IMR-90 (cell line): ENCODE data around the gene S100A3. TPM values are rescaled to one million over a fixed set of nuclear protein-coding genes. Genes with fewer than 3 reads are reported as not detected.

Experiments used
- ATAC-seq: fragments of 200-7000 bp; cut with Tn5 transposase; 2 replicates; pipeline ENCODE4 v1.9.1; 2020; ENCODE audit warnings: low read depth, mild to moderate bottlenecking, moderate library complexity
- BruUV-seq: library from RNA; stranded (reverse); fragments of 400-500 nt; replicated peaks from 2 replicates; lab custom pipeline; 2021; lab: Mats Ljungman, UMichigan
- CTCF ChIA-PET: fragments of 300-600 bp; formaldehyde crosslinking; extraction: SDS; loops from one replicate; lab custom pipeline; 2021; ENCODE audit warnings: antibody characterized with exemption; lab: Yijun Ruan, JAX
- POLR2A ChIA-PET: fragments of 300-600 bp; sonication (Branson Sonifier 250); formaldehyde crosslinking; loops from one replicate; lab custom pipeline; 2022; ENCODE audit warnings: antibody characterized with exemption; ENCODE audit not compliant: unreplicated experiment; lab: Charles Lee
- DNase-seq: peaks from one replicate; pipeline ENCODE4 v3.0.0; 2013
- H2AFZ ChIP-seq: replicated peaks from 2 replicates; pipeline ENCODE3; 2013; ENCODE audit warnings: low read length, mild to moderate bottlenecking; ENCODE audit not compliant: poor library complexity
- H2AK5ac ChIP-seq: 2 replicates; pipeline ENCODE4 v1.6.1; 2013; ENCODE audit warnings: low read depth, low read length, inconsistent platforms
- H2AK9ac ChIP-seq: replicated peaks from 2 replicates; pipeline ENCODE3; 2013; ENCODE audit warnings: mild to moderate bottlenecking, low read depth, low read length, moderate library complexity; ENCODE audit not compliant: poor library complexity
- H2BK120ac ChIP-seq: 2 replicates; pipeline ENCODE4 v1.6.1; 2013; ENCODE audit warnings: low read depth, low read length, inconsistent platforms
- H2BK15ac ChIP-seq: 3 replicates; pipeline ENCODE4 v1.6.1; 2013; ENCODE audit warnings: low read depth, low read length, inconsistent platforms
- H2BK20ac ChIP-seq: 2 replicates; pipeline ENCODE4 v1.6.1; 2013; ENCODE audit warnings: low read depth, mild to moderate bottlenecking, inconsistent platforms, low read length, moderate library complexity
- H2BK5ac ChIP-seq: 2 replicates; pipeline ENCODE4 v1.6.1; 2013; ENCODE audit warnings: mild to moderate bottlenecking, low read depth, low read length, inconsistent platforms; ENCODE audit not compliant: poor library complexity, severe bottlenecking
- H3K14ac ChIP-seq: replicated peaks from 2 replicates; pipeline ENCODE4 v1.6.1; 2013; ENCODE audit warnings: low read depth, low read length, inconsistent platforms
- H3K18ac ChIP-seq: 2 replicates; pipeline ENCODE4 v1.6.1; 2013; ENCODE audit warnings: low read depth, low read length, control low read depth
- H3K23ac ChIP-seq: 2 replicates; pipeline ENCODE4 v1.6.1; 2013; ENCODE audit warnings: low read depth, low read length, inconsistent platforms
- H3K27ac ChIP-seq: 2 replicates; pipeline ENCODE4 v1.5.1; 2013; ENCODE audit warnings: mild to moderate bottlenecking, control low read depth, low read length; ENCODE audit not compliant: insufficient read depth
- H3K27me3 ChIP-seq: 2 replicates; pipeline ENCODE4 v1.6.1; 2013; ENCODE audit warnings: low read length; ENCODE audit not compliant: control insufficient read depth, insufficient read depth
- H3K36me3 ChIP-seq: 2 replicates; pipeline ENCODE4 v1.6.1; 2013; ENCODE audit warnings: low read length, mixed read lengths; ENCODE audit not compliant: control insufficient read depth, insufficient read depth
- H3K4ac ChIP-seq: 2 replicates; pipeline ENCODE4 v1.6.1; 2013; ENCODE audit warnings: low read depth, low read length, inconsistent platforms
- H3K4me1 ChIP-seq: 2 replicates; pipeline ENCODE4 v1.6.1; 2013; ENCODE audit warnings: low read length, mixed read lengths; ENCODE audit not compliant: control insufficient read depth, insufficient read depth
- H3K4me2 ChIP-seq: 2 replicates; pipeline ENCODE4 v1.6.1; 2013; ENCODE audit warnings: low read depth, mild to moderate bottlenecking, control low read depth, low read length, moderate library complexity
- H3K4me3 ChIP-seq: 2 replicates; pipeline ENCODE4 v1.5.1; 2013; ENCODE audit warnings: low read depth, mild to moderate bottlenecking, control low read depth, low read length, moderate library complexity; ENCODE audit not compliant: insufficient read depth
- H3K56ac ChIP-seq: 2 replicates; pipeline ENCODE4 v1.6.1; 2013; ENCODE audit warnings: low read length, inconsistent platforms; ENCODE audit not compliant: insufficient read depth; ENCODE audit errors: extremely low read depth
- H3K79me1 ChIP-seq, 2 experiments: 2 replicates each; pipeline ENCODE4 v1.6.1; 2013; ENCODE audit warnings: low read length in 2 of 2, inconsistent platforms in 1 of 2, low read depth in 1 of 2
- H3K9ac ChIP-seq: 2 replicates; pipeline ENCODE4 v1.6.1; 2013; ENCODE audit warnings: low read depth, low read length, control low read depth
- H3K9me1 ChIP-seq: 2 replicates; pipeline ENCODE4 v1.6.1; 2013; ENCODE audit warnings: low read length, inconsistent platforms; ENCODE audit not compliant: insufficient read depth
- H3K9me3 ChIP-seq: 2 replicates; pipeline ENCODE4 v1.6.1; 2013; ENCODE audit warnings: low read length; ENCODE audit not compliant: control insufficient read depth, insufficient read depth
- H4K20me1 ChIP-seq: 2 replicates; pipeline ENCODE4 v1.6.1; 2013; ENCODE audit warnings: low read length, inconsistent platforms; ENCODE audit not compliant: insufficient read depth
- H4K5ac ChIP-seq: 2 replicates; pipeline ENCODE4 v1.6.1; 2013; ENCODE audit warnings: mild to moderate bottlenecking, low read depth, low read length, control low read depth
- H4K8ac ChIP-seq, 2 experiments: 2 replicates each; pipeline ENCODE4 v1.6.1; 2013; ENCODE audit warnings: low read depth in 2 of 2, low read length in 2 of 2, control low read depth in 1 of 2, inconsistent platforms in 1 of 2
- H4K91ac ChIP-seq: 2 replicates; pipeline ENCODE4 v1.6.1; 2013; ENCODE audit warnings: low read depth, low read length, inconsistent platforms; ENCODE audit not compliant: insufficient read depth
- CEBPB ChIP-seq: IDR thresholded peaks from 2 replicates; pipeline ENCODE4 v1.6.1; 2012; ENCODE audit warnings: low read depth, low read length, improper control_type of control experiment
- CTCF ChIP-seq: conservative IDR thresholded peaks from 2 replicates; pipeline ENCODE4 v1.5.1; 2012; ENCODE audit warnings: mild to moderate bottlenecking, low read depth, low read length, improper control_type of control experiment
- FOS ChIP-seq: fragments of 150-350 bp; IDR thresholded peaks from 2 replicates; pipeline ENCODE4 v1.6.1; 2016; ENCODE audit warnings: low read depth, low read length
- MAZ ChIP-seq: IDR thresholded peaks from 2 replicates; pipeline ENCODE4 v1.6.1; 2012; ENCODE audit warnings: low read depth, mild to moderate bottlenecking, low read length, improper control_type of control experiment, moderate library complexity, borderline replicate concordance
- POLR2A ChIP-seq: IDR thresholded peaks from 2 replicates; pipeline ENCODE4 v1.6.1; 2012; ENCODE audit warnings: mild to moderate bottlenecking, low read depth, low read length
- RAD21 ChIP-seq: IDR thresholded peaks from 2 replicates; pipeline ENCODE4 v1.6.1; 2012; ENCODE audit warnings: low read length, improper control_type of control experiment
- RCOR1 ChIP-seq: IDR thresholded peaks from 2 replicates; pipeline ENCODE4 v1.6.1; 2012; ENCODE audit warnings: mild to moderate bottlenecking, low read length, improper control_type of control experiment; ENCODE audit not compliant: insufficient replicate concordance
- SMC3 ChIP-seq: fragments of 150-350 bp; IDR thresholded peaks from 2 replicates; pipeline ENCODE4 v1.6.1; 2016; ENCODE audit warnings: low read depth, mild to moderate bottlenecking, antibody characterized with exemption, low read length, moderate library complexity
- WGBS, 2 experiments: methylation state at CpG; one replicate each; pipeline versions ENCODE4 v1.1.5 to v1.1.7; 2013; ENCODE audit warnings: missing lambda C conversion rate in 2 of 2; ENCODE audit not compliant: insufficient read length in 1 of 2; ENCODE audit errors: extremely low coverage in 2 of 2; 5-methylcytosine and 5-hydroxymethylcytosine counted together
- dilution Hi-C: fragments of 300-500 bp; cut with HindIII; formaldehyde crosslinking; loops from one replicate; pipeline ENCODE4 v1.14.3; 2018; ENCODE audit warnings: low sequenced_read_pairs; ENCODE audit not compliant: unreplicated experiment
- in situ Hi-C: fragments of 300-500 bp; cut with MboI; formaldehyde crosslinking; loops from 3 replicates; pipeline ENCODE4 v1.14.3; 2019; ENCODE audit warnings: low sequenced_read_pairs, inconsistent platforms, mixed read lengths
- intact Hi-C: fragments of 100-400 bp; cut with micrococcal nuclease; formaldehyde crosslinking; loops from 2 replicates; pipeline ENCODE4 v1.10.0; 2022
- polyA plus RNA-seq, 3 experiments: library from polyadenylated mRNA; depleted of rRNA; stranded (reverse); fragments of >200 nt; gene quantifications; 2 replicates each; pipeline ENCODE4 v1.2.3, GENCODE V29; 2012; ENCODE audit warnings: low replicate concordance in 1 of 3
- total RNA-seq: library from RNA; depleted of rRNA; stranded (reverse); fragments of >200 nt; gene quantifications from 2 replicates; pipeline ENCODE4 v1.2.3, GENCODE V29; 2012

The S100A3 gene
- total and polyA plus RNA-seq, 2 of the 4 experiments (the other 2 are of a cell fraction) = 2.9 to 4.5 TPM

- peak overlapping the region; percentile 48; the same call in 1 of the 2 replicates for H3K4me2 ChIP-seq
- peaks cover 16% of the 10 kb centered on the region for H3K4me1 ChIP-seq
- intact Hi-C loops (loop anchor here (1.0 to 2.0 kb wide), 8 partner anchors 40 to 177 kb away; partner anchors contain the start of genes CHTOP, ILF2, S100A13 and S100A16), dilution Hi-C loops (no loop called here), in situ Hi-C loops (no loop called here)
- H3K27me3 ChIP-seq = no peaks in the 10 kb centered on the region
- peaks cover 15% of the 10 kb centered on the region for H3K9me1 ChIP-seq
- peak overlapping the region; percentile 80 for H2BK5ac ChIP-seq
- H2AFZ ChIP-seq = peak overlapping the region; percentile 82
- H3K79me1 ChIP-seq = peaks cover 0 to 13% of the 10 kb centered on the region in 2 experiments; a peak in 2 of 4 replicates
- ATAC-seq (peak; percentile 82), DNase-seq (peak; percentile 82)
- peak overlapping the region; percentile 71 for H4K91ac ChIP-seq
- peak overlapping the region; percentile 36; the same call in 1 of the 2 replicates for H3K27ac ChIP-seq
- peak overlapping the region; percentile 84 for H2AK5ac ChIP-seq
- H4K20me1 ChIP-seq = no peaks in the 10 kb centered on the region
- POLR2A ChIA-PET = interaction anchor here (0.6 to 1.9 kb wide), 3 partner anchors 37 to 61 kb away, joined by 3 to 7 read pairs (median 3); partner anchors contain the start of genes S100A13 and S100A6
- peak; percentile 73 for TF ChIP-seq SMC3
- TF ChIP-seq CEBPB = no peak; the same call in 1 of the 2 replicates
- TF ChIP-seq CTCF = peak; percentile 86
- no peak for TF ChIP-seq MAZ
- TF ChIP-seq FOS = peak; percentile 49; the same call in 1 of the 2 replicates
- TF ChIP-seq POLR2A = peak; percentile 46; the same call in 1 of the 2 replicates
- TF ChIP-seq RAD21 = peak; percentile 89
- TF ChIP-seq RCOR1 = peak; percentile 41
- peak overlapping the region; percentile 91 for H2AK9ac ChIP-seq
- peak overlapping the region; percentile 28; the same call in 1 of the 2 replicates for H4K5ac ChIP-seq
- H3K56ac ChIP-seq = peak overlapping the region; percentile 57
- peak overlapping the region; percentile 28; the same call in 1 of the 2 replicates for H3K18ac ChIP-seq
- H4K8ac ChIP-seq = peak overlapping the region; percentile 53 to 78
- no peaks in the 10 kb centered on the region for H3K36me3 ChIP-seq
- H3K14ac ChIP-seq = peak overlapping the region; percentile 59
- H3K9ac ChIP-seq = peak overlapping the region; percentile 3; the same call in 1 of the 2 replicates
- H2BK15ac ChIP-seq = peak overlapping the region; percentile 51; the same call in 1 of the 3 replicates
- CTCF ChIA-PET = interaction anchor here (0.6 to 2.3 kb wide), 19 partner anchors 20 to 94 kb away, joined by 3 to 16 read pairs (median 3); partner anchors contain the start of genes CHTOP, S100A13 and S100A16
- BruUV-seq = no TSS peak
- no peaks in the 10 kb centered on the region for H3K9me3 ChIP-seq
- H3K23ac ChIP-seq = peak overlapping the region; percentile 7; the same call in 1 of the 2 replicates
- H2BK120ac ChIP-seq = peak overlapping the region; percentile 94
- 20% methylated on average over 1 of the region's 3 CpGs; no CpG with 5 or more reads in 1 of the 2 experiments for WGBS, 2 experiments
- peak overlapping the region; percentile 24 for H3K4ac ChIP-seq
- no peak overlapping the region for H3K4me3 ChIP-seq
- peak overlapping the region; percentile 58; the same call in 1 of the 2 replicates for H2BK20ac ChIP-seq
Observed at GRCh38 chr1:153572569-153573015, 23.5 kb upstream of the S100A3 start.
